ENCODE results near the gene LHFPL6.

- no peak for TF ChIP-seq CTCF (IDR thresholded peaks at IDR 0.05)
- no peak for TF ChIP-seq POLR2A (IDR thresholded peaks at IDR 0.05)
- no peak for TF ChIP-seq EP300 (IDR thresholded peaks at IDR 0.05)
Observed at GRCh38 chr13:39310961-39311360, 292.0 kb downstream of the LHFPL6 start.
